NCI-H460 (cell line): Measurements from ENCODE around the gene NFIA. TPM values are rescaled to one million over a fixed set of nuclear protein-coding genes. Genes with fewer than 3 reads are reported as not detected.

ENCODE experiments used
- DNase-seq: peaks from one replicate; pipeline ENCODE4 v3.0.0-alpha.2; 2016; ENCODE audit warnings: low read depth; ENCODE audit errors: extremely low read depth
- total RNA-seq: library from RNA; depleted of rRNA; stranded (reverse); fragments of >200 nt; shearing (Covaris generic); gene quantifications from 2 replicates; pipeline ENCODE4 v1.2.3, GENCODE V29; 2014

NFIA gene
- total RNA-seq, 1 experiment from 2014 or later, result 16.9 TPM

- no peak for DNase-seq
Measured at GRCh38 chr1:61501971-61502916, 419.9 kb downstream of the NFIA start.

- DNase-seq, result no peak
Measured at GRCh38 chr1:61504305-61504704, 421.9 kb downstream of the NFIA start.

DNA sequence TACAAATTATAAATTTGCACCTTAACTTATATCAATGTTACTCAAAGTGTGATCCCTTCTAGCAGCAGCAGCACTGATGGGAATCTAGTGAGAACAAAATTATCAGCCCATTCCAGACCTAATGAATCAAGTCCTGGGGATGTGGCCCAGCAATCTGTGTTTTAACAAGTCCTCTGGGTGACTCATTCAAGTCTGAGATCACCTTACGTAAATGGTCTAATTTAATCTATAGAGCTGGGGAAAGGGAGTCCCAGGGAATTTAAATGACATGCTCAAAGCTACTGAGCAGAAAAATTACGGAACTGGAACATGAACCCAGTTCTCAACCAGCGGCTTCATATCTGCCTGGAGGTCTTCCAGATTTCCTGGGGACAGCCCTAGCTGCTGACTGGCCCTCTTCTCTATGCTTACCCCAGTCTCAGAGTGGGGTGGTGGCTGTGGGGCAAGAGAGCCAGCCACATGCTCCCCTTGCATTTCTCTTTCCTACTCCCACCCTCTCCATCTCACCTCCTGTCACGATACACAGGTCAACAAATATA lies 422.6 kb downstream of the NFIA start:
- DNase-seq, result no peak

- no peak for DNase-seq
Measured at GRCh38 chr1:61506236-61506635, 423.9 kb downstream of the NFIA start.

DNA sequence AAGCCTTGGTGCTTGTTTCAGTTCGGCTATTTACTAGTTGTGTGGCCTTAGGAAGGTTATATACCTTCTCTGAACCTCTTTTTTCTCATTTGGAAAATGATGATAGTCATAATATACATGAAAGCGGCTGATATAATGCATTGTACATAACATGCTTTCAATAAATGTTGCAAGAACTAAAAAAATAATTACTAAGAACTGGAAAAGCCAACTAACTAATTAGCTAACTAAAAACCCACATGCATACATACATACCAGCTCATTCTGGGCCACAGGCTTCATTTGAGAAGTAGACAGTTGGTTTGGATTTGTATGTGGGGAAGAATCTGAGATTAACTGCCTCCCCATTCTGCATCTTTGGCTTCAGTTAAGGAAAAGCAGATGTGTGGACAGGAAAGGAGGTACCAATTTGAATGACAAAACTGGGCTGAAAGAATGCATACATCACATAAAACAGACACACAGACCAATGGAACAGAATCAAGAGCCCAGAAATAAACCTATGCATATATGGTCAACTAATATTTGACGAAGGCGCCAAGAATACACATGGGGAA lies 424.7 kb downstream of the NFIA start:
- no peak for DNase-seq
